ENCODE results near the gene PRAC2.

The PRAC2 gene

DNA sequence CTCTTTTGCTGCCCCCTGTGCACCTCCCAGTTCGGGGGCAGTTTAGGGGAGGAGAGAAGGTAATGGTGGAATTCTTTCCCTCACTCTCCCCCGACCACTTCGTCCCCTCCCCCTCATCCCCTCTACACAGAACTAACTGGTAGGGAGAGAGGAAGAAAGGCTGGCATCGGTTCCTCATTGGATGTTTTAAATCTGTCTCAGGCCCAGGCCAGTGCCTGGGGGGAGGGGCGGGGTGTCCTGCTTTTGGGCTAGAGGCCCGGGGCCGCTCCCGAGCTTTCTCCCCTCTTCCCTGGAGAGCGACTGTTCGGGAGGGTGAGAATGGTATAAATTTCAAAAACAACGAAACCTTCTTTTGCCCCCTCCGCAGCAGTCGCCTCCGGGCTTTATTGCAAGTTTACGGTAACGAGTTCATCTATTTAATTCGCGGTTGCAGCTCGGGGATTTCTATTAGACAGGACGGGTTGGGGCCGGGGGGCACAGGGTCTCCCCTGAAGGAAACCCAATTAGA lies at the start of gene PRAC2:
Gene PRAC2 (plus strand): TSS at position 271 of the 508 bp plus-strand sequence. CDS start 1,226 bp downstream, outside the sequence.
- H3K36me3 ChIP-seq (ENCODE audit: low read depth), result no peaks in the 10 kb centered on the region
- peaks cover 100% of the 10 kb centered on the region for H3K27me3 ChIP-seq (ENCODE audit: insufficient read depth, poor library complexity, severe bottlenecking)
- H3K9me3 ChIP-seq (ENCODE audit: severe bottlenecking), result no peaks in the 10 kb centered on the region
- DNase-seq (ENCODE audit: low spot score) (peak; percentile 29), ATAC-seq (ENCODE audit: low read depth) (no peak)
- no peak within 1 kb of the TSS for H3K27ac ChIP-seq (ENCODE audit: poor library complexity, severe bottlenecking)
- TF ChIP-seq, protein P1, sequence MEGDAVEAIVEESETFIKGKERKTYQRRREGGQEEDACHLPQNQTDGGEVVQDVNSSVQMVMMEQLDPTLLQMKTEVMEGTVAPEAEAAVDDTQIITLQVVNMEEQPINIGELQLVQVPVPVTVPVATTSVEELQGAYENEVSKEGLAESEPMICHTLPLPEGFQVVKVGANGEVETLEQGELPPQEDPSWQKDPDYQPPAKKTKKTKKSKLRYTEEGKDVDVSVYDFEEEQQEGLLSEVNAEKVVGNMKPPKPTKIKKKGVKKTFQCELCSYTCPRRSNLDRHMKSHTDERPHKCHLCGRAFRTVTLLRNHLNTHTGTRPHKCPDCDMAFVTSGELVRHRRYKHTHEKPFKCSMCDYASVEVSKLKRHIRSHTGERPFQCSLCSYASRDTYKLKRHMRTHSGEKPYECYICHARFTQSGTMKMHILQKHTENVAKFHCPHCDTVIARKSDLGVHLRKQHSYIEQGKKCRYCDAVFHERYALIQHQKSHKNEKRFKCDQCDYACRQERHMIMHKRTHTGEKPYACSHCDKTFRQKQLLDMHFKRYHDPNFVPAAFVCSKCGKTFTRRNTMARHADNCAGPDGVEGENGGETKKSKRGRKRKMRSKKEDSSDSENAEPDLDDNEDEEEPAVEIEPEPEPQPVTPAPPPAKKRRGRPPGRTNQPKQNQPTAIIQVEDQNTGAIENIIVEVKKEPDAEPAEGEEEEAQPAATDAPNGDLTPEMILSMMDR (IDR thresholded peaks at IDR 0.05; ENCODE audit: poor library complexity, severe bottlenecking), result no peak
- H3K4me1 ChIP-seq (ENCODE audit: insufficient read depth, poor library complexity, severe bottlenecking), result no peaks in the 10 kb centered on the region
- H3K4me3 ChIP-seq (ENCODE audit: severe bottlenecking), result no peak within 1 kb of the TSS

DNA sequence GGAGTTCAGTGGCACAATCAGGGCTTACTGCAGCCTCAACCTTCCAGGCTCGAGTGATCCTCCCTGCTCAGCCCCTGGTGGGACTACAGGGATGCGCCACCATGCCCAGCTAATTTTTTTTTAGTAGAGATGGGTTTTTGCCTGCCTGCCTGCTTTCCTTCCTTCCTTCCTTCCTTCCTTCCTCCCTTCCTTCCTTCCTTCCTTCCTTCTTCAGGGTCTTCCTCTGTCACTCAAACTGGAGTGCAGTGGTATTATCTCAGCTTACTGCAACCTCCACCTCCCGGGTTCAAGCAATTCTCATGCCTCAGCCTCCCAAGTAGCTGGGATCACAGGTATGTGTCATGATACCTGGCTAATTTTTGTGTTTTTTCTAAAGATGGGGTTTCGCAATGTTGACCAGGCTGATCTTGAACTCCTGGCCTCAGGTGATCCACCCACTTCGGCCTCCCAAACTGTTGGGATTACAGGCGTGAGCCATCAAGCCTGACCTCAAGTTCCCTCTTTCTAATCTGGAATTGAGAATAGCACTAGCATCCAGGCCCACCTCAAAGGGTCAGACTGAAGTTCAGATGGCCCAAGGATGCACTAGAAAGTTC lies 45.9 kb upstream of the PRAC2 start:
- H3K27ac ChIP-seq (ENCODE audit: poor library complexity, severe bottlenecking), result no peak overlapping the region
- no peak for DNase-seq (ENCODE audit: low spot score)
- H3K4me3 ChIP-seq (ENCODE audit: severe bottlenecking), result no peak overlapping the region
- no peak for ATAC-seq (ENCODE audit: low read depth)
- no peaks in the 10 kb centered on the region for H3K4me1 ChIP-seq (ENCODE audit: insufficient read depth, poor library complexity, severe bottlenecking)
- no peaks in the 10 kb centered on the region for H3K9me3 ChIP-seq (ENCODE audit: severe bottlenecking)
- no peaks in the 10 kb centered on the region for H3K27me3 ChIP-seq (ENCODE audit: insufficient read depth, poor library complexity, severe bottlenecking)
- TF ChIP-seq, protein P1 (IDR thresholded peaks at IDR 0.05; ENCODE audit: poor library complexity, severe bottlenecking), result no peak
- H3K36me3 ChIP-seq (ENCODE audit: low read depth), result no peaks in the 10 kb centered on the region

GRCh38 chr17:48678141-48678971 lies 44.6 kb upstream of the PRAC2 start:
- Histone ChIP-seq H3K9me3 (ENCODE audit: severe bottlenecking) (no peaks in the 10 kb centered on the region), H3K27ac (ENCODE audit: poor library complexity, severe bottlenecking) (no peak overlapping the region), H3K4me3 (ENCODE audit: severe bottlenecking) (no peak overlapping the region), H3K36me3 (ENCODE audit: low read depth) (no peaks in the 10 kb centered on the region), H3K4me1 (ENCODE audit: insufficient read depth, poor library complexity, severe bottlenecking) (no peaks in the 10 kb centered on the region), H3K27me3 (ENCODE audit: insufficient read depth, poor library complexity, severe bottlenecking) (no peaks in the 10 kb centered on the region)
- peak; percentile 62 for DNase-seq (ENCODE audit: low spot score)
- TF ChIP-seq, protein P1 (IDR thresholded peaks at IDR 0.05; ENCODE audit: poor library complexity, severe bottlenecking), result peak; percentile 91
- ATAC-seq (ENCODE audit: low read depth), result peak; percentile 90

GRCh38 chr17:48679385-48680096 lies 43.4 kb upstream of the PRAC2 start:
- Histone ChIP-seq H3K9me3 (ENCODE audit: severe bottlenecking) (no peaks in the 10 kb centered on the region), H3K36me3 (ENCODE audit: low read depth) (no peaks in the 10 kb centered on the region), H3K27me3 (ENCODE audit: insufficient read depth, poor library complexity, severe bottlenecking) (no peaks in the 10 kb centered on the region), H3K4me3 (ENCODE audit: severe bottlenecking) (no peak overlapping the region), H3K4me1 (ENCODE audit: insufficient read depth, poor library complexity, severe bottlenecking) (no peaks in the 10 kb centered on the region), H3K27ac (ENCODE audit: poor library complexity, severe bottlenecking) (no peak overlapping the region)
- ATAC-seq (ENCODE audit: low read depth), result no peak
- TF ChIP-seq, protein P1 (IDR thresholded peaks at IDR 0.05; ENCODE audit: poor library complexity, severe bottlenecking), result no peak
- no peak for DNase-seq (ENCODE audit: low spot score)

Measured in RWPE2 (cell line).